Kidney (tissue), 14 donors: ENCODE data around the gene ZNF764. TPM values are rescaled to one million over a fixed set of nuclear protein-coding genes. Genes with fewer than 3 reads are reported as not detected.

Experiments used
- DNase-seq, 5 donors: peaks; one replicate each; pipeline ENCODE4 v3.0.0-alpha.2; 2013 to 2020
- FAIRE-seq: peaks from 2 replicates; lab custom pipeline; 2012; peaks lifted over from hg19 to GRCh38; lab: Jason Lieb, UNC
- H3K27ac ChIP-seq, 2 donors: one replicate each; pipeline ENCODE4 v1.7.0; 2013; ENCODE audit warnings: low read depth in 2 of 2, low read length in 2 of 2, inconsistent platforms in 1 of 2
- H3K27me3 ChIP-seq: one replicate; pipeline ENCODE4 v1.7.1; 2013; ENCODE audit warnings: low read length, inconsistent platforms; ENCODE audit not compliant: control insufficient read depth, insufficient read depth
- H3K36me3 ChIP-seq, 3 donors: one replicate each; pipeline versions ENCODE4 v1.7.0 to v1.7.1; 2013; ENCODE audit warnings: low read length in 3 of 3, control low read depth in 1 of 3, inconsistent platforms in 1 of 3; ENCODE audit not compliant: insufficient read depth in 3 of 3, control insufficient read depth in 2 of 3
- H3K4me1 ChIP-seq, 3 donors: one replicate each; pipeline versions ENCODE4 v1.7.0 to v1.7.1; 2013; ENCODE audit warnings: low read length in 3 of 3, inconsistent platforms in 1 of 3, low read depth in 1 of 3; ENCODE audit not compliant: control insufficient read depth in 2 of 3, insufficient read depth in 2 of 3
- H3K4me3 ChIP-seq, 3 donors: one replicate each; pipeline versions ENCODE4 v1.7.0 to v1.8.1; 2013; ENCODE audit warnings: low read length in 3 of 3, control low read depth in 1 of 3, inconsistent platforms in 1 of 3
- H3K9ac ChIP-seq, 3 donors: one replicate each; pipeline versions ENCODE4 v1.7.0 to v1.7.1; 2013; ENCODE audit warnings: low read length in 3 of 3, control low read depth in 1 of 3, inconsistent platforms in 1 of 3
- H3K9me3 ChIP-seq, 3 donors: one replicate each; pipeline versions ENCODE4 v1.7.0 to v1.7.1; 2013; ENCODE audit warnings: low read length in 3 of 3, control low read depth in 1 of 3, inconsistent platforms in 1 of 3; ENCODE audit not compliant: control insufficient read depth in 2 of 3, insufficient read depth in 1 of 3
- CTCF ChIP-seq: IDR thresholded peaks from 3 replicates; pipeline ENCODE4 v1.5.1; 2012; ENCODE audit warnings: mild to moderate bottlenecking, moderate library complexity, borderline replicate concordance; ENCODE audit not compliant: insufficient read depth; ENCODE audit errors: extremely low read depth
- intact Hi-C: fragments of 100-400 bp; cut with DNase I; formaldehyde crosslinking; loops from one replicate; pipeline ENCODE4 v1.11.1; 2022
- polyA plus RNA-seq: library from polyadenylated mRNA; stranded (reverse); fragments of 350-450 nt; fragmentation: Illumina TruSeq; extraction: RNeasy Lipid Tissue Mini Kit (QIAGEN cat#74804); gene quantifications from one replicate; pipeline ENCODE4 v1.2.3, GENCODE V29; 2014; ENCODE audit warnings: low read depth, low replicate concordance; ENCODE audit not compliant: insufficient read depth
- total RNA-seq: library from RNA; stranded (reverse); fragmentation: NEBNext Ultra II Directional; extraction: Animal tissue kit (Norgen Biotek cat#: 25700); gene quantifications from one replicate; pipeline ENCODE4 v1.2.1, GENCODE V29; 2021
- donor health status: control.
- donor health status: control.
- donor health status: control.
- donor health status: control.
- donor health status: control.
- donor health status: DM: yes; HTN: yes; CAD: no.
- donor health status: Normal renal cell carcinoma (clear cell type).

Gene ZNF764
- total and polyA plus RNA-seq, 2 donors from 2014 or later: 4.4 to 11.9 TPM

GRCh38 chr16:30552956-30553355 is 5.2 kb downstream of the ZNF764 start:
- DNase-seq (no peak), FAIRE-seq (no peak)
- no peaks in the 10 kb centered on the region for H3K27me3 ChIP-seq
- H3K36me3 ChIP-seq: peaks cover 0 to 9% (median 6%) of the 10 kb centered on the region in 3 donors
- no peak overlapping the region for H3K9ac ChIP-seq
- intact Hi-C loops: no loop called here
- peaks cover 0 to 2% (median 0%) of the 10 kb centered on the region in 3 donors for H3K4me1 ChIP-seq
- no peak overlapping the region for H3K27ac ChIP-seq
- H3K9me3 ChIP-seq: no peaks in the 10 kb centered on the region
- TF ChIP-seq CTCF: no peak
- no peak overlapping the region for H3K4me3 ChIP-seq

GRCh38 chr16:30551781-30552180 is 6.4 kb downstream of the ZNF764 start:
- FAIRE-seq (no peak), DNase-seq (peak in 1 of 5 donors; percentile 34)
- Histone ChIP-seq H3K27me3 (no peaks in the 10 kb centered on the region), H3K4me1 (no peaks in the 10 kb centered on the region), H3K9ac (no peak overlapping the region), H3K4me3 (no peak overlapping the region), H3K36me3 (peaks cover 0 to 9% (median 6%) of the 10 kb centered on the region in 3 donors), H3K27ac (no peak overlapping the region), H3K9me3 (no peaks in the 10 kb centered on the region)
- intact Hi-C loops: no loop called here
- no peak for TF ChIP-seq CTCF

- no peak for TF ChIP-seq CTCF
- no peak overlapping the region for H3K4me3 ChIP-seq
- DNase-seq (no peak), FAIRE-seq (no peak)
- H3K4me1 ChIP-seq: no peaks in the 10 kb centered on the region
- no peaks in the 10 kb centered on the region for H3K9me3 ChIP-seq
- intact Hi-C loops: no loop called here
- peaks cover 0 to 5% (median under 1%) of the 10 kb centered on the region in 3 donors for H3K36me3 ChIP-seq
- no peak overlapping the region for H3K9ac ChIP-seq
- H3K27me3 ChIP-seq: no peaks in the 10 kb centered on the region
- H3K27ac ChIP-seq: no peak overlapping the region
Measured at GRCh38 chr16:30548416-30549253, 9.5 kb downstream of the ZNF764 start.
